A172 (cell line): ENCODE measurements around the gene CHRNA3. TPM values are rescaled to one million over a fixed set of nuclear protein-coding genes. Genes with fewer than 3 reads are reported as not detected.
"Not testable (repeated sequence)": the region's sequence is repeated elsewhere in the genome, so short reads cannot be mapped to it uniquely, and the experiment has no call there.

Experiments
- DNase-seq: peaks from one replicate; pipeline ENCODE4 v3.0.0-alpha.2; 2015; ENCODE audit warnings: low spot score
- total RNA-seq: library from RNA; depleted of rRNA; stranded (reverse); fragments of >200 nt; shearing (Covaris generic); gene quantifications from 2 replicates; pipeline ENCODE4 v1.2.3, GENCODE V29; 2014

Gene CHRNA3
- total RNA-seq, 1 experiment from 2014 or later = 0.02 TPM

DNA sequence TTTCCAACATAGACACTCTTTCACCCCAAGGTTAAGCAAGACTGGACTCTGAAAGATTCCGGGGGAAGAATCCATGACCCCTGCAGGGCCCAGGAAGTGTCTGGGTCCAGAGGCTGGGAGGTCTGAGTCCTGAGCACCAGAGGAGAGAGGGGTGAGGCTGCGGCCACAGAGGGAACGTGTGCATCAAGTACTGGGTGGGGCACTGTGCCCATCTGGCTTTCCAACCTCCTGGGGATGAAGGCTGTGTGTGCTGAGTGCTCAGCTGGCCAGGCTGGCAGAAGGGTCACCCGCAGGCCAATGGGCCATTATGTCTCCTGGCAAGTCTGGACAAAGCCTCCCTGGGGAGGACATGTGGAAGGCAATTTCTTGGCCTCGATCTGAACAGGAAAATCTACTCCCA lies 3.3 kb downstream of the CHRNA3 start:
- DNase-seq = no peak

DNA sequence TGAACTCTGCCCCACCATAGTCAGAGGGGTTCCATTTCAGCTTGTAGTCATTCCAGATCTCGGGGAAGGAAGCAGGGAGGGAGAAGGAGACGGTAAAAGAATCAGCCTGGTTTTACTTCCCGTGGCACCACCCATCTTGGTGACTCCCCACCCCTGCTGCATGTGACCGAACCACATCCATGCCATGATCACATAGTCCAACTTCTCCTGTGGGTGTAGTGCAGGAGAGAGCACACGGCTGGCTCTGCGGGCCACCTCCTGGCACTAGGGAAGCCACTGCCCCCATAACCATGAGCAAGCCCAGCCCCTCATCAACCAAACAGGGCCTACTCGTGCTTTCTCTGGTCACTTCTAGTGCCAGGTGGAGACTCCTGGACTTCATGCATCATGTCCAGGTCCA lies 3.7 kb downstream of the CHRNA3 start:
- no peak for DNase-seq

DNA sequence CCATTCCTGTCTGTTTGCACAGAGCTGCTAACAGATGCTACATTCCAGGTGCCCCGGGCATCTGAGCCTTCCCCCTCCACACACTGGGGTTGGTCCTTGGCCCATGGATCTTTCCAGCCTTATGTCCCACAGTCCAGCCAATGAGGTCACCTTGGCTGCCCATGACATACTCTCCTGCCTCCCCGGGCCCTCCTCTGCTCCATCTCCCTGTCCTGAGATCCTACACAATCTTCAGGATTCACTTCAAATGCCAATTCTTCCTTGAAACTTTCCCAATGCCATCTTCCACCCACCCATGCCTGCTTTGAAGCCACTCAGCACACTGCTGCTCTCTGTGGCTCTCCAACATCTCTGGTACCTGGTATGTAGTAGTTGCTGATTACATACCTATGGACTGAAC lies 4.3 kb downstream of the CHRNA3 start:
- DNase-seq = no peak

GRCh38 chr15:78615151-78615589 lies 5.6 kb downstream of the CHRNA3 start:
- DNase-seq = no peak

GRCh38 chr15:78614021-78614420 lies 6.8 kb downstream of the CHRNA3 start:
- DNase-seq = no peak

GRCh38 chr15:78609551-78609950 lies 11.2 kb downstream of the CHRNA3 start:
- not testable (repeated sequence) for DNase-seq

- DNase-seq = no peak
These were observed 15.1 kb downstream of the CHRNA3 start for GRCh38 chr15:78605680-78606079.

- no peak for DNase-seq
These were observed 15.6 kb downstream of the CHRNA3 start for GRCh38 chr15:78605201-78605600.

DNA sequence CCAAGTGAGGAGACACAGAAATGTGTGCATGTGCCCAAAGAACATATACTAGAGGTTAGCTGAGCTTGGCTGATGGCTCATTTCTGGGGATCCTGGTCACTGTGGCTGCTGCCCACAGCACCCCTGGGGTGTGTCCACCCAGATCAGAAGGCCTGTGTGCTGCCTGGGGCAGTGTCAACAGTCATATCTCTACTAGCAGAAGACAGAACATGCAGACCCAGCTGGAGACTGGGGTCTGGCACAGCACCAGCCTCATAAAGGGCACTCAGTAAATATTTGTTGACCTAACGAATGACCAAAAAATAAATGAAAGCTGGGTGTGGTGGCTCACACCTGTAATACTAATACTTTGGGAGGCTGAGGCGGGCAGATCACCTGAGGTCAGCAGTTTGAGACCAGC lies 16.4 kb downstream of the CHRNA3 start:
- no peak for DNase-seq

DNA sequence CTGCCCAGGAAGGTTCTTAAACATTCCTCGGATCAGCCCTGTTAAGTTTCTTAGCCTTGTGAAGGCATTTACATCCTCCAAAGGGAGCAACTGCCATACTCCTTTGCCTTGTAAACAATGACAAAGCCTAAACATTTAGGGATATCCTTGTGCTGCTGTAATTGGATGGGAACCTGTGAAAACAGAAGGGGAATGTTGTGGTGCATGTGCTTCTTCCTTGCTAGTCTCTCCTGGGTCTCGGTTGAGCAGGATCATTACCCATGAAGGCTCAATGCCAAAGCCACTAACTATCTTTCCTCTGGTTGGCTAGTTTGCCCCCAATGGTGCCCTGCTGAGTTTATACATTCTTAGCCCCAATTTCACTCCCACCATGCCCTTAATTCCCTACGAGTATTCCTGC lies 17.3 kb downstream of the CHRNA3 start:
- no peak for DNase-seq

GRCh38 chr15:78599189-78599588 lies 21.6 kb downstream of the CHRNA3 start:
- DNase-seq = no peak

- no peak for DNase-seq
These were observed 22.4 kb downstream of the CHRNA3 start for GRCh38 chr15:78598348-78598747.

GRCh38 chr15:78597583-78597982 lies 23.2 kb downstream of the CHRNA3 start:
- DNase-seq = no peak

- no peak for DNase-seq
These were observed 45.9 kb downstream of the CHRNA3 start for GRCh38 chr15:78574944-78575343.

- DNase-seq = no peak
These were observed 47.4 kb downstream of the CHRNA3 start for GRCh38 chr15:78573416-78573815.

GRCh38 chr15:78571382-78571781 lies 49.4 kb downstream of the CHRNA3 start:
- DNase-seq = no peak

- DNase-seq = no peak
These were observed 50.1 kb downstream of the CHRNA3 start for GRCh38 chr15:78570710-78571109.

- no peak for DNase-seq
These were observed 53.3 kb downstream of the CHRNA3 start for GRCh38 chr15:78567531-78567930.

DNA sequence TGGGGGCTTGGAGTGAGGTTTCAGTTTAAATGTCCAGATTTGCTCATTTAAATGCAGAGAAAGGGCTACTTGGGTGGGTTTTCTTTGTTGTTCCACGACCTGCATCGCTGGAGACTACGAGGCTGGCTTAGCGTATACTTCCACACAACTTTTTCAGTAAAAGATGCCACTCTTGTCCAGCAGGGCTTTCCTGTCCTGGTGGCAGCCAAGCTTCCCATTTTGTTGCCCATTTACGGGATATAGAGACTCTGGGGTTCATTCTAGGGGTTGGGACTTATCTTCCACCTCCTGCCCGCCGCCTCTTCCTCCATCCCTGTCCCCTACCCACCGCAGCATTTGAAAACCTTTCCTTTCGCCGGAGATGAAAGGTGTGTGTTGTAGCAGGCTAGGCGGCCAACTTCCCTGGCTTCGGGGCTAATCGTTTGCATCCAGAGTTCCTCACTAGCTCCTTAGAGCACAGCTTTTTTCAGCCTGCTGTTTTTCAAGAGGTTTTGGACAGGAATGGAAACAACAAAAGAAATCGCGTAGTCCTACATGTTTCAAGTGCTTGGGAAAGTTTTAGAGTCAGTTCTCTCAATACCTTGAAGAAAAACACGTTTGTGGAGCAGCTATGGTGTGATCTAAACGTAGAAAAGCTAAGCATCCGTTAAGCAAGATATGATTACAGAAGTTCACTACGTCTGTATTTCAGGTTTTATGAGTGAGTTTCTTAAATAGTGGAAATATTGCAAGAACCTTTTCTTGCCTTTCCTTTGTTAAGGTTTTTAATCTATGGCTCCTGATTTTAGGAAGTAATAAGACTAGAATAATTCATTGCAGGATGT lies 54.6 kb downstream of the CHRNA3 start:
- DNase-seq = peak; percentile 33

DNA sequence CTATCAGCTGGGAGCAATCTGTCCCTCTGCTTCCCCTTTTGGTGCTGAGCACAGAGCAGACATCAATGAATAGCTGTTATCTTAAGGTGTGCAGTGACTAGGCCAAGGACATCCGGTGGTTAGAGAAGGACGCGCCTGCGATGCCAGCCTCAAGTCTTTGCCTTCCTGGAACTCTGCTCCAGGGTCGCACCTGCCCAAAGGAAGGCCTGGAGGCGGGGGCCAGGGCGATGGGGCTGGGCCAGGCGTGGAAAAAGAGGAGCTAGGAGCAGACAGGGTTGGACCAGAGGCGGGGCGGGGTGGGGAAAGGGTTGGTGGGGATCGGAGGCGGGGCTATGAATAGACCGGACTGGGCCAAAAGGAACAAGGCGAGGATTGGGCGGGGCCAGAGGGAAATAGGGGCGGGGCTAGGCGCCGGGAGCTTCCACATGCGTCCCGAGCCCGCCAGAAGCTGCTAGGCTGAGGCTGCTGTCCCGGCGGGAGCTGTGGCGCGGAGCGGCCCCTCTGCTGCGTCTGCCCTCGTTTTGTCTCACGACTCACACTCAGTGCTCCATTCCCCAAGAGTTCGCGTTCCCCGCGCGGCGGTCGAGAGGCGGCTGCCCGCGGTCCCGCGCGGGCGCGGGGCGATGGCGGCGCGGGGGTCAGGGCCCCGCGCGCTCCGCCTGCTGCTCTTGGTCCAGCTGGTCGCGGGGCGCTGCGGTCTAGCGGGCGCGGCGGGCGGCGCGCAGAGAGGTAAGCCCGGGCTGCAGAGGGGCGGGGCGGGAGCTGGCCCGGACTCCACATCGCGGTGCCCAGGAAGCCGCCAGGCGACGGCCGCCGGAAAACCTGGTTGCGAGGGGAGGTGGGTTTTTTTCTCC lies 55.5 kb downstream of the CHRNA3 start, which contains the start of gene CHRNA5:
Gene CHRNA5 (plus strand): TSS at position 424 of the 854 bp plus-strand sequence. CDS start 200 bp downstream, at position 624.
- DNase-seq = peak; percentile 91

DNA sequence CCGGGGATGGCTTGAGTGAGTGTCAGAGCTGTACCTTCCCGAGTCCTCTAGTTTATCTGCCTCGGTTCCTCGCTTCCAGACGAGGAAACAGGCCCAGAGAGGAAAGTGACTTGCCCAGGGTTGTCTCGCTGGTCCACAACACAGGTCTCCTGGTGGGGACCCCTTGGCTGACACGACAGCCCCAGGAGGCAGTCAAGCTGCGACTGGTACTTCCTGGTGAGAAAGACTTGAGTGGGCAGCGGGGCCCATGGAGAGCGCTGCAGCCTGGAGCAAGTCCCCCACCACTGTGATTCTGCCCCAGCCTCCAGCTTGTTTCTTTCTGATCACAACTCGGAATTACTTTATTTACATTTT lies 56.1 kb downstream of the CHRNA3 start:
- DNase-seq = no peak

GRCh38 chr15:78563092-78563491 lies 57.7 kb downstream of the CHRNA3 start:
- no peak for DNase-seq

DNA sequence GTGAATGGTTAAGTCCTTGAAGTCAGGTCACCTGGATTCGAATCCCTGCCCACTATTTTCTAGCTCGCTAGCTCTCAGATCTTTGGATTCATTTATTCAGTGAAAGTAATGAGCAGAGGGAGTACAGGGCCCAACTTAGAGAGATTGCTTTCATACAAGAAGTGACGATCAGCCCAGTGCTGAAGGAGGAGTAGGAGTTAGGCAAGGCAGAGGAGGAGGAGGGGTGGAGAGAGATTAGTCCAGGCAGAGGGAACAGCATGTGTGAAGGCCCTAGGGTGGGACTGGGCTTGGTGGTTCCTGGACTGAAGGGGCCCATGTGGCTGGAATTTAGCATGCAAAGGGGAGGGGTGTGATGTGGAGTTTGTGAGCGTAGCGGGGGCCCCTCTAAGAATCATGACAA lies 59.3 kb downstream of the CHRNA3 start:
- no peak for DNase-seq
